PC-3 (cell line): ENCODE results near the gene SMIM5. TPM values are rescaled to one million over a fixed set of nuclear protein-coding genes. Genes with fewer than 3 reads are reported as not detected.

Source experiments
- ATAC-seq: fragments of 200-7000 bp; cut with Tn5 transposase; 2 replicates; pipeline ENCODE4 v1.9.1; 2020; ENCODE audit warnings: mild to moderate bottlenecking, moderate library complexity
- Bru-seq: library from RNA; stranded (reverse); fragments of 400-500 nt; gene quantifications from one replicate; lab custom pipeline; 2021; lab: Mats Ljungman, UMichigan
- BruChase-seq, 2 experiments: library from RNA; stranded (reverse); fragments of 400-500 nt; gene quantifications; one replicate each; lab custom pipeline; 2021; lab: Mats Ljungman, UMichigan
- BruUV-seq: library from RNA; stranded (reverse); fragments of 400-500 nt; replicated peaks from 2 replicates; lab custom pipeline; 2021; lab: Mats Ljungman, UMichigan
- CTCF ChIA-PET: fragments of 300-600 bp; sonication (Branson Sonifier 250); formaldehyde crosslinking; loops from one replicate; lab custom pipeline; 2022; ENCODE audit warnings: antibody characterized with exemption; lab: Charles Lee
- POLR2A ChIA-PET: fragments of 300-600 bp; sonication (Branson Sonifier 250); formaldehyde crosslinking; loops from one replicate; lab custom pipeline; 2022; ENCODE audit warnings: antibody characterized with exemption; ENCODE audit not compliant: unreplicated experiment; lab: Charles Lee
- DNase-seq: peaks from one replicate; pipeline ENCODE4 v3.0.0-alpha.2; 2015
- H2AFZ ChIP-seq: fragments of 300-600 bp; sonication (generic); 2 replicates; pipeline ENCODE4 v1.6.0; 2016; ENCODE audit warnings: antibody characterized with exemption, low read length
- H3F3A ChIP-seq: fragments of 300-600 bp; sonication (generic); one replicate; pipeline ENCODE4 v1.6.0; 2017; ENCODE audit warnings: antibody characterized with exemption, low read length, control low read depth, mild to moderate bottlenecking; ENCODE audit not compliant: unreplicated experiment
- H3K27ac ChIP-seq: fragments of 300-600 bp; sonication (generic); 2 replicates; pipeline ENCODE4 v1.5.1; 2016; ENCODE audit warnings: mild to moderate bottlenecking, low read length
- H3K27me3 ChIP-seq: fragments of 300-600 bp; sonication (generic); 2 replicates; pipeline ENCODE4 v1.6.1; 2016; ENCODE audit warnings: low read length, mixed read lengths
- H3K36me3 ChIP-seq: fragments of 300-600 bp; sonication (generic); 2 replicates; pipeline ENCODE4 v1.6.1; 2016; ENCODE audit warnings: low read depth, mixed run types, low read length, mixed read lengths
- H3K4me1 ChIP-seq: fragments of 300-600 bp; sonication (generic); 2 replicates; pipeline ENCODE4 v1.5.1; 2016; ENCODE audit warnings: low read length; ENCODE audit not compliant: insufficient read depth
- H3K4me2 ChIP-seq: fragments of 300-600 bp; sonication (generic); 2 replicates; pipeline ENCODE4 v1.6.0; 2016; ENCODE audit warnings: low read length
- H3K4me3 ChIP-seq: fragments of 300-600 bp; sonication (generic); 2 replicates; pipeline ENCODE4 v1.5.1; 2016; ENCODE audit warnings: mild to moderate bottlenecking, low read length, mixed read lengths
- H3K79me2 ChIP-seq: fragments of 300-600 bp; sonication (generic); 2 replicates; pipeline ENCODE4 v1.6.1; 2017; ENCODE audit warnings: low read length, mixed read lengths
- H3K9ac ChIP-seq: fragments of 300-600 bp; sonication (generic); 2 replicates; pipeline ENCODE4 v1.6.0; 2016; ENCODE audit warnings: mild to moderate bottlenecking, low read length
- H3K9me2 ChIP-seq: fragments of 300-600 bp; sonication (generic); replicated peaks from 2 replicates; pipeline ENCODE4 v1.6.1; 2016; ENCODE audit warnings: mixed run types, low read length, mixed read lengths
- H3K9me3 ChIP-seq: fragments of 300-600 bp; sonication (generic); 2 replicates; pipeline ENCODE4 v1.6.1; 2016; ENCODE audit warnings: low read length, mixed read lengths
- H4K20me1 ChIP-seq: fragments of 300-600 bp; sonication (generic); 2 replicates; pipeline ENCODE4 v1.6.1; 2016; ENCODE audit warnings: low read length, mixed read lengths
- CTCF ChIP-seq: fragments of 300-600 bp; sonication (generic); conservative IDR thresholded peaks from 2 replicates; pipeline ENCODE4 v1.5.1; 2017; ENCODE audit warnings: antibody characterized with exemption, low read depth, mild to moderate bottlenecking, low read length
- EZH2 ChIP-seq: fragments of 300-600 bp; sonication (generic); IDR thresholded peaks from one replicate; pipeline ENCODE4 v1.6.1; 2017; ENCODE audit warnings: antibody characterized with exemption, mild to moderate bottlenecking, low read length; ENCODE audit not compliant: unreplicated experiment
- EZH2phosphoT487 ChIP-seq: fragments of 300-600 bp; sonication (generic); IDR thresholded peaks from 2 replicates; pipeline ENCODE4 v1.6.1; 2018; ENCODE audit warnings: mild to moderate bottlenecking, antibody characterized with exemption, low read length, borderline replicate concordance
- intact Hi-C: fragments of 100-400 bp; cut with micrococcal nuclease; formaldehyde crosslinking; loops from 2 replicates; pipeline ENCODE4 v1.9.0; 2023
- long read RNA-seq: library from polyadenylated mRNA; unstranded; transcript quantifications from one replicate; pipeline ENCODE4 v2.0.0, GENCODE V29; 2021; ENCODE audit not compliant: unreplicated experiment
- total RNA-seq: library from RNA; depleted of rRNA; stranded (reverse); fragments of >200 nt; gene quantifications from 2 replicates; pipeline ENCODE4 v1.2.3, GENCODE V29; 2014; rRNA removed

The SMIM5 gene
- 2.3 and 4.3 TPM in 2 replicates for total RNA-seq
- percentile 20 among the genes with signal in this experiment for Bru-seq, nascent RNA
- BruChase-seq, experiment 1, labeled RNA remaining after a 6-hour chase, result percentile 15 among the genes with signal in this experiment
- BruChase-seq, experiment 2, labeled RNA remaining after a 2-hour chase, result percentile 14 among the genes with signal in this experiment
- long read RNA-seq, partial matches to known transcripts, result 0 of 3 reads
- long read RNA-seq, other reads (novel, unspliced or antisense), result 2 of 3 reads

GRCh38 chr17:75632863-75633485, at the start of gene SMIM5:
Gene SMIM5 (plus strand): TSS chr17:75633434. CDS start chr17:75640202, 6,768 bp downstream.
- H3K4me3 ChIP-seq, result no peak within 1 kb of the TSS
- H3K9ac ChIP-seq, result peak within 1 kb of the TSS; percentile 74
- peak; percentile 85 for ATAC-seq

GRCh38 chr17:75584849-75585175, 48.4 kb upstream of the SMIM5 start:
- DNase-seq (no peak), ATAC-seq (no peak)
- H3K4me3 ChIP-seq, result no peak overlapping the region
- no peaks in the 10 kb centered on the region for H4K20me1 ChIP-seq
- no peak overlapping the region for H3K9ac ChIP-seq
- no peaks in the 10 kb centered on the region for H3K36me3 ChIP-seq
- ChIA-PET CTCF (no interaction called here), POLR2A (no interaction called here)
- no TSS peak for BruUV-seq
- no peak for TF ChIP-seq EZH2
- TF ChIP-seq EZH2phosphoT487, result no peak
- no peak for TF ChIP-seq CTCF
- no peak overlapping the region for H3K27ac ChIP-seq
- H3F3A ChIP-seq, result no peaks in the 10 kb centered on the region
- H3K27me3 ChIP-seq, result no peaks in the 10 kb centered on the region
- H3K9me3 ChIP-seq, result no peaks in the 10 kb centered on the region
- no peaks in the 10 kb centered on the region for H3K9me2 ChIP-seq
- no peak overlapping the region for H2AFZ ChIP-seq
- intact Hi-C loops, result loop anchor here (10.0 kb wide), 1 partner anchor 160 kb away; no protein-coding TSS in a partner anchor
- no peaks in the 10 kb centered on the region for H3K79me2 ChIP-seq
- H3K4me2 ChIP-seq, result no peak overlapping the region
- peaks cover 9% of the 10 kb centered on the region for H3K4me1 ChIP-seq

More at GRCh38 chr17:75632863-75633485, at the start of gene SMIM5:
- peak within 1 kb of the TSS; percentile 89 for H3K27ac ChIP-seq
- peak within 1 kb of the TSS; percentile 58 for H3K4me2 ChIP-seq
- DNase-seq, result peak; percentile 92
- no peaks in the 10 kb centered on the region for H4K20me1 ChIP-seq
- H3K9me3 ChIP-seq, result no peaks in the 10 kb centered on the region
- TF ChIP-seq EZH2 (no peak), CTCF (peak; percentile 98)
- BruUV-seq, result no TSS peak
- H3K27me3 ChIP-seq, result no peaks in the 10 kb centered on the region
- H3K36me3 ChIP-seq, result no peaks in the 10 kb centered on the region
- ChIA-PET CTCF (interaction anchor here (0.6 to 2.7 kb wide), 26 partner anchors 9 to 317 kb away, joined by 3 to 83 read pairs (median 4); partner anchors contain the start of genes RECQL5, TMEM94 and TSEN54), POLR2A (interaction anchor here (0.6 to 1.4 kb wide), 4 partner anchors 13 to 362 kb away, joined by 3 to 6 read pairs (median 4); partner anchors contain the start of genes MIF4GD, RECQL5 and SAP30BP)
- H3K9me2 ChIP-seq, result no peaks in the 10 kb centered on the region
- intact Hi-C loops, result loop anchor here (1.0 to 5.0 kb wide), 4 partner anchors 21 to 117 kb away; partner anchors contain the start of genes CASKIN2 and TSEN54
- H3K79me2 ChIP-seq, result no peaks in the 10 kb centered on the region
- no peaks in the 10 kb centered on the region for H3F3A ChIP-seq
- peak within 1 kb of the TSS; percentile 47 for H2AFZ ChIP-seq
- H3K4me1 ChIP-seq, result peaks cover 16% of the 10 kb centered on the region
